WTC11 (cell line): ENCODE data around the gene FOXD4.
"Not testable (repeated sequence)": the region's sequence is repeated elsewhere in the genome, so short reads cannot be mapped to it uniquely, and the experiment has no call there.

ENCODE experiments used
- CREM ChIP-seq: sonication (generic); formaldehyde crosslinking; IDR thresholded peaks from 2 replicates; pipeline ENCODE4 v1.8.1; 2022; ENCODE audit warnings: mild to moderate bottlenecking, missing genetic modification reagents, moderate library complexity
- CTCF ChIP-seq: fragments of 200-600 bp; IDR thresholded peaks from 2 replicates; pipeline ENCODE4 v1.8.0; 2022; ENCODE audit warnings: antibody characterized with exemption
- FOXP4 ChIP-seq: sonication (generic); formaldehyde crosslinking; IDR thresholded peaks from 2 replicates; pipeline ENCODE4 v1.8.0; 2022; ENCODE audit warnings: mild to moderate bottlenecking, missing genetic modification reagents
- GABPB1 ChIP-seq: sonication (generic); formaldehyde crosslinking; IDR thresholded peaks from 2 replicates; pipeline ENCODE4 v1.8.1; 2023; ENCODE audit warnings: mild to moderate bottlenecking, missing genetic modification reagents
- HMGXB4 ChIP-seq: sonication (generic); formaldehyde crosslinking; IDR thresholded peaks from 2 replicates; pipeline ENCODE4 v1.8.1; 2023; ENCODE audit warnings: mild to moderate bottlenecking, moderate library complexity, missing genetic modification reagents
- JUN ChIP-seq: sonication (generic); formaldehyde crosslinking; IDR thresholded peaks from 2 replicates; pipeline ENCODE4 v1.8.0; 2023; ENCODE audit warnings: mild to moderate bottlenecking, missing genetic modification reagents
- KAT7 ChIP-seq: sonication (generic); formaldehyde crosslinking; IDR thresholded peaks from 2 replicates; pipeline ENCODE4 v1.8.1; 2023; ENCODE audit warnings: missing genetic modification reagents, mild to moderate bottlenecking, borderline replicate concordance
- MLX ChIP-seq: sonication (generic); formaldehyde crosslinking; IDR thresholded peaks from 2 replicates; pipeline ENCODE4 v1.8.1; 2023; ENCODE audit warnings: mild to moderate bottlenecking, missing genetic modification reagents, moderate library complexity
- NFYB ChIP-seq: sonication (generic); formaldehyde crosslinking; conservative IDR thresholded peaks from 2 replicates; pipeline ENCODE4 v1.8.0; 2022; ENCODE audit warnings: low read depth, missing genetic modification reagents
- SMAD3 ChIP-seq: sonication (generic); formaldehyde crosslinking; IDR thresholded peaks from 2 replicates; pipeline ENCODE4 v1.8.0; 2022; ENCODE audit warnings: missing genetic modification reagents, mild to moderate bottlenecking, borderline replicate concordance
- SMAD4 ChIP-seq: sonication (generic); formaldehyde crosslinking; IDR thresholded peaks from 2 replicates; pipeline ENCODE4 v1.8.0; 2022; ENCODE audit warnings: mild to moderate bottlenecking, missing genetic modification reagents
- SP1 ChIP-seq: sonication (generic); formaldehyde crosslinking; conservative IDR thresholded peaks from 2 replicates; pipeline ENCODE4 v1.8.1; 2022; ENCODE audit warnings: missing genetic modification reagents
- TP53 ChIP-seq: sonication (generic); formaldehyde crosslinking; IDR thresholded peaks from 2 replicates; pipeline ENCODE4 v1.8.1; 2023; ENCODE audit warnings: mild to moderate bottlenecking, missing genetic modification reagents

- TF ChIP-seq CTCF; FOXP4 (CRISPR knock-in tag); KAT7 (CRISPR knock-in tag); JUN (CRISPR knock-in tag); SP1 (CRISPR knock-in tag); HMGXB4 (CRISPR knock-in tag); SMAD3; TP53 (CRISPR knock-in tag); MLX (CRISPR knock-in tag); NFYB (CRISPR knock-in tag); GABPB1; CREM (CRISPR knock-in tag); SMAD4 (CRISPR knock-in tag): not testable (repeated sequence)
Observed at GRCh38 chr9:73900-74525, 44.2 kb downstream of the FOXD4 start.
